DND-41 (cell line): ENCODE measurements around the gene OR10A7.

Experiments used
- ATAC-seq: fragments of 200-7000 bp; cut with Tn5 transposase; 3 replicates; pipeline ENCODE4 v1.9.1; 2021; ENCODE audit warnings: low read depth; ENCODE audit not compliant: insufficient read depth
- DNase-seq: peaks from one replicate; pipeline ENCODE4 v3.0.0-alpha.2; 2020
- H2AFZ ChIP-seq: 2 replicates; pipeline ENCODE4 v1.6.0; 2012; ENCODE audit warnings: low read depth, low read length
- H3K27ac ChIP-seq: 2 replicates; pipeline ENCODE4 v1.5.1; 2012; ENCODE audit warnings: low read length, inconsistent platforms
- H3K27me3 ChIP-seq: fragments of 200-600 bp; sonication (generic); 2 replicates; pipeline ENCODE4 v1.6.0; 2012; ENCODE audit warnings: low read length, mild to moderate bottlenecking, inconsistent platforms; ENCODE audit not compliant: insufficient read depth, poor library complexity
- H3K36me3 ChIP-seq: 2 replicates; pipeline ENCODE4 v1.5.1; 2012; ENCODE audit warnings: low read length, inconsistent platforms; ENCODE audit not compliant: insufficient read depth
- H3K4me1 ChIP-seq: 2 replicates; pipeline ENCODE4 v1.5.1; 2012; ENCODE audit warnings: mild to moderate bottlenecking, low read length; ENCODE audit not compliant: insufficient read depth
- H3K4me2 ChIP-seq: 2 replicates; pipeline ENCODE4 v1.6.0; 2012; ENCODE audit warnings: mild to moderate bottlenecking, moderate library complexity, low read length, inconsistent platforms; ENCODE audit not compliant: insufficient read depth
- H3K4me3 ChIP-seq, 2 experiments: fragments of 200-600 bp in 1 of 2; shearing (Covaris generic) in 1 of 2; 2 replicates each; pipeline ENCODE4 v1.5.1; 2012 to 2016; ENCODE audit warnings: inconsistent platforms in 2 of 2, low read length in 2 of 2, mild to moderate bottlenecking in 2 of 2, low read depth in 1 of 2, moderate library complexity in 1 of 2
- H3K79me2 ChIP-seq: 2 replicates; pipeline ENCODE4 v1.6.0; 2012; ENCODE audit warnings: low read length, inconsistent platforms; ENCODE audit not compliant: insufficient read depth
- H3K9ac ChIP-seq: 2 replicates; pipeline ENCODE4 v1.6.0; 2012; ENCODE audit warnings: low read depth, mild to moderate bottlenecking, inconsistent platforms, low read length, moderate library complexity
- H3K9me3 ChIP-seq: 2 replicates; pipeline ENCODE4 v1.5.1; 2012; ENCODE audit warnings: low read length, moderate library complexity, mild to moderate bottlenecking, inconsistent platforms; ENCODE audit not compliant: insufficient read depth, severe bottlenecking
- H4K20me1 ChIP-seq: 2 replicates; pipeline ENCODE4 v1.6.0; 2012; ENCODE audit warnings: low read length; ENCODE audit not compliant: insufficient read depth
- CTCF ChIP-seq: IDR thresholded peaks from 2 replicates; pipeline ENCODE4 v1.5.1; 2012; ENCODE audit warnings: borderline replicate concordance, low read length, moderate library complexity, mild to moderate bottlenecking; ENCODE audit not compliant: poor library complexity, severe bottlenecking; ENCODE audit errors: extremely low read depth
- EZH2 ChIP-seq: IDR thresholded peaks from 3 replicates; pipeline ENCODE4 v1.6.1; 2012; ENCODE audit warnings: borderline replicate concordance, low read depth, mild to moderate bottlenecking, moderate library complexity, low read length, inconsistent platforms; ENCODE audit not compliant: severe bottlenecking

The OR10A7 gene

GRCh38 chr12:55173456-55173855, 47.4 kb upstream of the OR10A7 start:
- Histone ChIP-seq H3K9ac (no peak overlapping the region), H3K9me3 (no peaks in the 10 kb centered on the region), H2AFZ (no peak overlapping the region), H3K4me3 (no peak overlapping the region), H3K27me3 (peaks cover 15% of the 10 kb centered on the region), H3K4me1 (no peaks in the 10 kb centered on the region), H3K36me3 (no peaks in the 10 kb centered on the region), H3K79me2 (no peaks in the 10 kb centered on the region), H4K20me1 (no peaks in the 10 kb centered on the region), H3K27ac (no peak overlapping the region), H3K4me2 (no peak overlapping the region)
- no peak for DNase-seq
- ATAC-seq, result no peak
- no peak for TF ChIP-seq EZH2
- no peak for TF ChIP-seq CTCF

- no peaks in the 10 kb centered on the region for H3K36me3 ChIP-seq
- H3K9me3 ChIP-seq, result no peaks in the 10 kb centered on the region
- no peak overlapping the region for H2AFZ ChIP-seq
- no peak for ATAC-seq
- no peak overlapping the region for H3K4me3 ChIP-seq
- no peaks in the 10 kb centered on the region for H3K27me3 ChIP-seq
- H3K27ac ChIP-seq, result no peak overlapping the region
- peaks cover 3% of the 10 kb centered on the region for H3K4me1 ChIP-seq
- TF ChIP-seq CTCF (no peak), EZH2 (no peak)
- no peak overlapping the region for H3K4me2 ChIP-seq
- H4K20me1 ChIP-seq, result no peaks in the 10 kb centered on the region
- H3K79me2 ChIP-seq, result no peaks in the 10 kb centered on the region
- H3K9ac ChIP-seq, result no peak overlapping the region
- DNase-seq, result no peak
These were observed 32.3 kb upstream of the OR10A7 start for GRCh38 chr12:55188573-55188972.

- H4K20me1 ChIP-seq, result no peaks in the 10 kb centered on the region
- TF ChIP-seq CTCF (peak; percentile 84), EZH2 (no peak)
- no peak overlapping the region for H2AFZ ChIP-seq
- no peaks in the 10 kb centered on the region for H3K36me3 ChIP-seq
- ATAC-seq (peak; percentile 93), DNase-seq (peak; percentile 59)
- no peak overlapping the region for H3K27ac ChIP-seq
- H3K27me3 ChIP-seq, result no peaks in the 10 kb centered on the region
- no peak overlapping the region for H3K4me3 ChIP-seq
- no peak overlapping the region for H3K4me2 ChIP-seq
- no peak overlapping the region for H3K9ac ChIP-seq
- H3K4me1 ChIP-seq, result peaks cover 8% of the 10 kb centered on the region
- H3K9me3 ChIP-seq, result no peaks in the 10 kb centered on the region
- no peaks in the 10 kb centered on the region for H3K79me2 ChIP-seq
These were observed 31.8 kb upstream of the OR10A7 start for GRCh38 chr12:55188974-55189556.
